Subcutaneous abdominal adipose tissue (tissue), 5 donors: Measurements from ENCODE around the gene FGF3.

Source experiments
- H3K27ac ChIP-seq: one replicate; pipeline ENCODE4 v1.7.0; 2013; ENCODE audit warnings: low read depth, mild to moderate bottlenecking, inconsistent platforms, low read length, moderate library complexity
- H3K27me3 ChIP-seq, 5 donors: one replicate each; pipeline ENCODE4 v1.7.0; 2013; ENCODE audit warnings: low read length in 5 of 5, inconsistent platforms in 1 of 5; ENCODE audit not compliant: control insufficient read depth in 5 of 5, insufficient read depth in 4 of 5
- H3K36me3 ChIP-seq, 5 donors: one replicate each; pipeline ENCODE4 v1.7.0; 2013; ENCODE audit warnings: low read length in 5 of 5; ENCODE audit not compliant: control insufficient read depth in 5 of 5, insufficient read depth in 5 of 5
- H3K4me1 ChIP-seq, 5 donors: one replicate each; pipeline ENCODE4 v1.7.0; 2013; ENCODE audit warnings: low read length in 5 of 5, mild to moderate bottlenecking in 3 of 5, moderate library complexity in 1 of 5; ENCODE audit not compliant: control insufficient read depth in 5 of 5, insufficient read depth in 5 of 5
- H3K4me3 ChIP-seq, 5 donors: one replicate each; pipeline ENCODE4 v1.7.0; 2013; ENCODE audit warnings: low read length in 5 of 5, low read depth in 1 of 5
- H3K9ac ChIP-seq, 5 donors: one replicate each; pipeline ENCODE4 v1.7.0; 2013; ENCODE audit warnings: low read length in 5 of 5, mild to moderate bottlenecking in 4 of 5, moderate library complexity in 3 of 5
- H3K9me3 ChIP-seq, 5 donors: one replicate each; pipeline ENCODE4 v1.7.0; 2013; ENCODE audit warnings: low read length in 5 of 5; ENCODE audit not compliant: control insufficient read depth in 5 of 5
- donor health status: healthy.
- donor health status: healthy.
- donor health status: healthy.
- donor health status: healthy.
- donor health status: healthy.

FGF3 gene

GRCh38 chr11:69825037-69825834 is 6.0 kb upstream of the FGF3 start:
- Histone ChIP-seq H3K9me3 (peaks cover 2 to 9% (median 5%) of the 10 kb centered on the region in 5 donors), H3K4me1 (peaks cover 0 to 2% (median 0%) of the 10 kb centered on the region in 5 donors), H3K4me3 (no peak overlapping the region), H3K36me3 (no peaks in the 10 kb centered on the region), H3K9ac (no peak overlapping the region), H3K27ac (no peak overlapping the region), H3K27me3 (peaks cover 30 to 42% (median 38%) of the 10 kb centered on the region in 5 donors)

DNA sequence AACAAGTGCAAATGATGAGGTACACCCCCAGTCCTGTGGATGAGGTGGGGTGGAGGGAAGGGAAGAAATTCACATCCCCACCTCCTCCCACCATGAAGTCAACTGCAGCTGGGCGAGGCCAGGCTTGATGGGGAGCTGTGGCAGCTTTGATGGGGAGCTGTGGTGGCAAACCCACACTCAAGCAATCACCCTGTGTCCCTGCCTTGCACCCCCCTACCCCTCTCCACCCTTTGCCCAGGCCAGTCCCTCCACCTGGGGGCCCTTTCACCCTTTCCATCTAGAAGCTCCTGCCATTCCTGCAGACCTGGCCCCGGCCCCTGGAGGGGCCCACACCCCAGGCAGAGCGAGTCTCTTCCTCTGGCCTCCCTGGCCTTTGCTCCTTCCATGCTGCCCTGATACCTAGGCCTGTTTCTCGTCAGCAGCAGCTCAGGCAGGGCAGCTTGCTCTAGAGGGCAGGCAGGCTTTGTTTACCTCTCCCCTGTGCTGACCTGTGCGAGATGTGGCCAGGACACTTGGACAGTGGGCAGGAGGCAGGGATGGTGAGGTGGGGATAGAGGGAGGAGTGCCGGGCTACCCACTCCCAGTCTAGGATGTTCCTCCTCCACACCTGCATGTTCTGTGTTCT is 4.5 kb upstream of the FGF3 start:
- Histone ChIP-seq H3K4me1 (peaks cover 0 to 2% (median 0%) of the 10 kb centered on the region in 5 donors), H3K9me3 (peaks cover 2 to 9% (median 5%) of the 10 kb centered on the region in 5 donors)

DNA sequence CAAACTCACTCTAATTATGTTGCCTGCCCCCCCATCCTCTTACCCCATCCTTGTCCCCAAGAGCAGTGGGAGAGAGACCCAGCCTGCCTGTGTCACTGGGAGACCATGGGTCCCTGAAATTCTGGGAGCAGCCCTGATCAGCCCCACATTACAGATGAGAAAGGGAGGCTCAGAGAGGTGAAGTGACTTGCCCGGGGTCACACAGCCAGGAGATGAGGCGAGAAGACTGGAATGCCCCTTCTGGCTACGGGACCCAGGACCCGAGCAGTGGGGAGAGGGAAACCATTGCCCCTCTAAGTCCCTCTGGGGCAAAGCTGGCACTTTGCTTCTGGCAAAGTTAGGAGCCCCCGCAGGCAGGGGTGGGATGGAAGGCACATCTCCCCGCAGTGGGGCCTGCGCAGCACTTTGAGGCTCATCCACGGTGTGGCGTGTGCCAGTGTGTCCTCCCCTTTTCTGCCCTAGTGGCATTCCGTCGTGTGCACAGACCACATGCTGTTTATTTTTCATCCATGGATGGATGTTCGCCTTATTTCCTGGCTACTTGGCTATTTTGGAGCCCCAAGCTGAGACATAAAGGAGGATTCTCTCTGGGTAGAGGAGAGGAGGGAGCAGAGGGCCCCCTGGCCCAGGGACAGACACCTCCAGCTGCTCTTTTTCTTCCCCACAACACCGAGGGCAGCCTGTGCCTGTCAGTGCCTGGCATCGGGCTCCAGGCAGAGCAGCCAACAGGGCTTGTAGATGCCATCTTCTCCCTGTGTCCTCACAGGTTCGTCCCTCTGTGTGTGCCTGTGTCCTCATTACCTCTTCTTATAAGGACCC is 3.7 kb upstream of the FGF3 start:
- Histone ChIP-seq H3K4me1 (peaks cover 0 to 2% (median 0%) of the 10 kb centered on the region in 5 donors), H3K27me3 (peaks cover 36 to 52% (median 47%) of the 10 kb centered on the region in 5 donors), H3K4me3 (no peak overlapping the region)

More for the DNA sequence above, 4.5 kb upstream of the FGF3 start:
- H3K9ac ChIP-seq = no peak overlapping the region
- H3K4me3 ChIP-seq = no peak overlapping the region
- peaks cover 36 to 47% (median 44%) of the 10 kb centered on the region in 5 donors for H3K27me3 ChIP-seq
- no peaks in the 10 kb centered on the region for H3K36me3 ChIP-seq
- no peak overlapping the region for H3K27ac ChIP-seq

GRCh38 chr11:69821511-69822040 is 2.4 kb upstream of the FGF3 start:
- Histone ChIP-seq H3K27ac (no peak overlapping the region), H3K4me1 (no peaks in the 10 kb centered on the region), H3K9ac (no peak overlapping the region), H3K4me3 (no peak overlapping the region), H3K9me3 (no peaks in the 10 kb centered on the region), H3K27me3 (peaks cover 43 to 65% (median 58%) of the 10 kb centered on the region in 5 donors), H3K36me3 (no peaks in the 10 kb centered on the region)

More for the DNA sequence above, 3.7 kb upstream of the FGF3 start:
- Histone ChIP-seq H3K27ac (no peak overlapping the region), H3K36me3 (no peaks in the 10 kb centered on the region), H3K9ac (no peak overlapping the region), H3K9me3 (peaks cover 2 to 6% (median 5%) of the 10 kb centered on the region in 5 donors)

DNA sequence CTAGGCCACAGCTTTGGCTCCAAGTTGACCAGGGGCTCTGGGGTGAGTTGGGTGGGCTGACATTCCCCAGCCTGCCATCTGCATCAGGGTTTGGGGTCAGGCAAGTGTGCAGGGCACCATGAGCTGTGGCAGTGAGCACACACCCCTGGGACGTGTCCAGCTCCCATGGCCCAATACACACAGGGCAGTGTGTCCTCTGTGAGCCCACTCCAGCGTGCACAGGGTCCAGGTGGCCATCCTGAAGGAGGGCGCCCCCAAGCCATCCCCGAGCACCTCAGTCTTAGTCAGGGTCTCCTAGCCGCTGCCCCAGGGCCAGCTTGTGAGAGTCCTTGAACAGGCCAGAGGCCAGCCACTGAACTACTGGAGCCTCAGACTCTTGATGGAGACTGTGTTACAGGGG is 1.2 kb upstream of the FGF3 start:
- H3K4me1 ChIP-seq = no peaks in the 10 kb centered on the region
- H3K36me3 ChIP-seq = no peaks in the 10 kb centered on the region
- peaks cover 52 to 71% (median 58%) of the 10 kb centered on the region in 5 donors for H3K27me3 ChIP-seq
- H3K4me3 ChIP-seq = no peak overlapping the region
- no peak overlapping the region for H3K27ac ChIP-seq
- no peaks in the 10 kb centered on the region for H3K9me3 ChIP-seq
- H3K9ac ChIP-seq = no peak overlapping the region

GRCh38 chr11:69819541-69820070 is 390 bp upstream of the FGF3 start:
- no peaks in the 10 kb centered on the region for H3K9me3 ChIP-seq
- no peak overlapping the region for H3K4me3 ChIP-seq
- no peaks in the 10 kb centered on the region for H3K4me1 ChIP-seq
- no peaks in the 10 kb centered on the region for H3K36me3 ChIP-seq
- H3K27me3 ChIP-seq = peaks cover 57 to 73% (median 61%) of the 10 kb centered on the region in 5 donors
- H3K27ac ChIP-seq = no peak overlapping the region
- H3K9ac ChIP-seq = no peak overlapping the region

- H3K36me3 ChIP-seq = no peaks in the 10 kb centered on the region
- H3K27ac ChIP-seq = no peak overlapping the region
- no peaks in the 10 kb centered on the region for H3K4me1 ChIP-seq
- H3K9ac ChIP-seq = no peak overlapping the region
- no peak overlapping the region for H3K4me3 ChIP-seq
- no peaks in the 10 kb centered on the region for H3K9me3 ChIP-seq
- peaks cover 57 to 82% (median 58%) of the 10 kb centered on the region in 5 donors for H3K27me3 ChIP-seq
Measured at GRCh38 chr11:69818231-69818602, 999 bp downstream of the FGF3 start.

DNA sequence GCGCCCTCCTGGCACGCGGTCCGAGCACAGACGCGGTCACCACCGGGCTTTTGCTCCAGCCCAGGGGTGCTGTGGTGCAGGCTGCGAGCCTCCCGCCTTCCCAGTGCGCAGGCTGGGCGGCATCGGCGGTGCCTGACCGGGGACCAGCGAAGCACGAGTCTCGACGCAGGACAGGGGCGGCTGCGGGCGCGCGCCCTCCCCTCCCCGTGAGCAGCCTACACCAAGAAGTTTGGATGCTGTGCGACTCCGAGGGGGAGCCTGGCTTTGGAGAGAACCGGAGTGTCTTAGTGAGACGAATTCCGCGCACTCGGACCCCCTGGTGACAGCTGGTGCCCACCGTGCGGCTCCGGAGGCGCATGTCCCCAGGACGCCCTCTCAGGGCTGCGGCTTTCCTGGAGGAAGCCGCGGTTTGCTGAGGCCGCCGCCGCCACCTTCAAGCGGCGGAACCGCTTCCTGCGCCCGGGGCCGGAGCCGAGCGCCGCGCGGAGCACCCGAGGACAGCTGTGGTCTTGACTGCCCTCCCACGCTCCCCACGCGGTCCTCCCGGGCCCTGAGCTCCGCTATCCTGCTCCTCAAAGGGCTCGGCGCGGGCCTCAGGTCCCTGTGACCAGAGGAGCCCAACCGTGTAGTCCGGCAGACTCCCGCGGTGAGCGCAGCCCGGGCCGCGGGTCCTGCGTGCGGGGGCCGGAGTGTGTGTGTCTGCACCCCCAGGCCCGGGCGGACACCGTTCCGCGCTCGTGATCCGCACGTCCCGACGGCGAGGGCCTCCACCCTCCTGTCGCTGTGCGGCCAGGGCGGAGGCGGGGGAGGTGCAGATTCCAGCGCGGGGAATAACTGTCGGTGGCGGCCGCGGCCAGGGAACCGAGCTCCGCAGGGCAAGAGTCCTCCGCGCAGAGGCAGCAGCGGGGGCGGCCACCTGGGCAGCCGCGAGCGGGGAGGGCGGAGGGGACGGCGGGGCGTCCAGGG is 1.7 kb downstream of the FGF3 start:
- H3K27ac ChIP-seq = no peak overlapping the region
- H3K9ac ChIP-seq = no peak overlapping the region
- peaks cover 58 to 78% (median 62%) of the 10 kb centered on the region in 5 donors for H3K27me3 ChIP-seq
- H3K36me3 ChIP-seq = no peaks in the 10 kb centered on the region
- H3K9me3 ChIP-seq = no peaks in the 10 kb centered on the region
- H3K4me1 ChIP-seq = no peaks in the 10 kb centered on the region
- no peak overlapping the region for H3K4me3 ChIP-seq

DNA sequence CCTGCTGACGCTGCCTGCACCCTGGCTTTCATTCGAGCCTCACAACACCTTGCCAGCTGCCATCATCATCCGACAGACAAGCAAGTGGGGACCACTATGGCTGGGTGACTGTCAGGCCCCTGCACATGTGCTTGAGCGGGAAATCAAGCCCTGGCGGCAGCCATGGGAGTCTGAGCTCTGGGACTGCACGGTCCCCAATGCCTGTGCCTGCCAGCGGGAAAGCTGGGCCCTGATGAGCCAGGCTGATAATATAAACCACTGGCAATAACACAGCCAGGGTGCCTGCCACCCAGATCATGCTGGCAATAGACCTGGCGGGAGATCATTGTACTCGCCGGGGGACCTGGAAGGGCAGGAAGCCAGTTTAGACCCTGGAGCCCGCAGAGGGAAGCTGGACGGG is 2.5 kb downstream of the FGF3 start:
- Histone ChIP-seq H3K27ac (no peak overlapping the region), H3K4me3 (no peak overlapping the region), H3K9ac (no peak overlapping the region), H3K9me3 (no peaks in the 10 kb centered on the region), H3K4me1 (no peaks in the 10 kb centered on the region), H3K36me3 (no peaks in the 10 kb centered on the region), H3K27me3 (peaks cover 54 to 75% (median 59%) of the 10 kb centered on the region in 5 donors)
